Measurements from ENCODE around the gene CORO1C.

DNA sequence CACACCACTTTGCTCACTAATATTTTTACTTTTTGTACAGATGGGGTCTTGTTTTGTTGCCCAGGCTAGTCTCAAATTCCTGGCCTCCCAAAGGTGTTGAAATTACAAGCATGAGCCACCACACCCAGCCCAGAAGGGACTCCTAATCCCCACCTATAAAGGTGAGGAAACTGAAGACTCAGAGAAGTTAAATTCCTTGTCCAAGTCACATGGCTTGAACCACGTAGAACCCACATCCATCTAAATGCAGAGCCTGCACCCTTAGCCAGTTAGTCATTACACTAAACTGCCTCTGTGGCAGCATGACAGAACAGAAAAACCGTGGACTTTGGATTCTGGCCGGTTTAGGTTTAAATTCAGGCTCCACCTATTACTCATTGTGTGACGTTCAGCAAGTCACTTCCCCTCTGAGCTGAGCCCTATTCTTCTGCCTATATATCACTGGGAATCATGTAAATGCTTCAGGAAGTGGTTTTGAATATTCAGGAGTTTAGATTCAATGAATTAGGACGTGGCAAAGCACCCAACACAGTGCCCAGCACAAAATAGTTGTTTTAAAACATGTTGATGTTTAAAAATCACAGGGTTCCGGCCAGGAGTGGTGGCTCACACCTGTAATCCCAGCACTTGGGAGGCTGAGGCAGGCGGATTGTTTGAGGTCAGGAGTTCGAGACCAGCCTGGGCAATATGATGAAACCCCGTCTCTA is 3.0 kb upstream of the CORO1C start:
- TF ChIP-seq, protein P1, sequence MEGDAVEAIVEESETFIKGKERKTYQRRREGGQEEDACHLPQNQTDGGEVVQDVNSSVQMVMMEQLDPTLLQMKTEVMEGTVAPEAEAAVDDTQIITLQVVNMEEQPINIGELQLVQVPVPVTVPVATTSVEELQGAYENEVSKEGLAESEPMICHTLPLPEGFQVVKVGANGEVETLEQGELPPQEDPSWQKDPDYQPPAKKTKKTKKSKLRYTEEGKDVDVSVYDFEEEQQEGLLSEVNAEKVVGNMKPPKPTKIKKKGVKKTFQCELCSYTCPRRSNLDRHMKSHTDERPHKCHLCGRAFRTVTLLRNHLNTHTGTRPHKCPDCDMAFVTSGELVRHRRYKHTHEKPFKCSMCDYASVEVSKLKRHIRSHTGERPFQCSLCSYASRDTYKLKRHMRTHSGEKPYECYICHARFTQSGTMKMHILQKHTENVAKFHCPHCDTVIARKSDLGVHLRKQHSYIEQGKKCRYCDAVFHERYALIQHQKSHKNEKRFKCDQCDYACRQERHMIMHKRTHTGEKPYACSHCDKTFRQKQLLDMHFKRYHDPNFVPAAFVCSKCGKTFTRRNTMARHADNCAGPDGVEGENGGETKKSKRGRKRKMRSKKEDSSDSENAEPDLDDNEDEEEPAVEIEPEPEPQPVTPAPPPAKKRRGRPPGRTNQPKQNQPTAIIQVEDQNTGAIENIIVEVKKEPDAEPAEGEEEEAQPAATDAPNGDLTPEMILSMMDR (IDR thresholded peaks at IDR 0.05) = no peak
- TF ChIP-seq POLR2A (IDR thresholded peaks at IDR 0.05) = no peak
- TF ChIP-seq POLR2AphosphoS5 (IDR thresholded peaks at IDR 0.05) = no peak
- TF ChIP-seq EP300 (IDR thresholded peaks at IDR 0.05) = no peak

Measured in gastroesophageal sphincter (tissue), 3 donors.